ENCODE data around the gene F12.

DNA sequence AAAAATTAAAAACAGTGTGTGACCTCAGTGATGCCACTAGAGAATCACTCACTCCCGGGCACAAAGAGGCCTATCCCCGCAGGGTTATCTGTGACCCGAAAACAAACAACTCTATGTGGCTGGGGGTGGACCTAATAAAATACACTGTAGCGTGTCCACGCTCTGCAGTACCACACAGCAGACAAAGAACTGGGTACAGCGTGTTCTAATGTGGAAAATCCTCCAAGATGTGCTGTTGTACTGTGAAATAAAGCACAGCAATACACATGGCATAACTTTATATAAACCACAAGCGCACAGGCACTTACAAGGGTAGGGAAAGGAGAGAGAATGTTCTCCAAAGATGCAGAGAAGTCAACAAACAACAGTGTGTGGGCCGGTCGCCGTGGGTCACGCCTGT is 33.3 kb downstream of the F12 start:
- no peak for TF ChIP-seq EZH2phosphoT487 (IDR thresholded peaks at IDR 0.05; ENCODE audit: insufficient read depth, low read depth)
- TF ChIP-seq EZH2 (IDR thresholded peaks at IDR 0.05; ENCODE audit: insufficient read depth, poor library complexity, severe bottlenecking): no peak

Data from GM23248 (cell line).